ENCODE data around the gene FAM193B. TPM values are rescaled to one million over a fixed set of nuclear protein-coding genes. Genes with fewer than 3 reads are reported as not detected.
"Not testable (repeated sequence)": the region's sequence is repeated elsewhere in the genome, so short reads cannot be mapped to it uniquely, and the experiment has no call there.

FAM193B gene
- total RNA-seq, 1 donor from 2014 or later, result 43.8 TPM

DNA sequence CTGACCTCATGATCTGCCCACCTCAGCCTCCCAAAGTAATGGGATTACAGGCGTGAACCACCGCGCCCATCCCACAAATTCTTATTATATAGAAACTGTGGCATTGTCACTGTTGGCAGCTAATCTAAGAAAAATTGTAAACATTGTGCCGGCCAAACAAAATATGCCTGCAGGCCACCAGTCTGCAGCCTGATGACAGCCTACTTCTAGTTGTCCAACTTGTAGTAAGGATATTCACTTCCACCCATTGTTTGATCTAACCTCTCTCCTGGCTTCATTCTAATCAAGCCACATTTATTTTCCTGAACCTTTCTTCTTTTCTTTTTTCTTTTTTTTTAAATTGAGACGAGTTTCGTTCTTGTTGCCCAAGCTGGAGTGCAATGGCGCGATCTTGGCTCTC, 24.0 kb upstream of the FAM193B start:
- no peak for DNase-seq (ENCODE audit: low spot score)

DNA sequence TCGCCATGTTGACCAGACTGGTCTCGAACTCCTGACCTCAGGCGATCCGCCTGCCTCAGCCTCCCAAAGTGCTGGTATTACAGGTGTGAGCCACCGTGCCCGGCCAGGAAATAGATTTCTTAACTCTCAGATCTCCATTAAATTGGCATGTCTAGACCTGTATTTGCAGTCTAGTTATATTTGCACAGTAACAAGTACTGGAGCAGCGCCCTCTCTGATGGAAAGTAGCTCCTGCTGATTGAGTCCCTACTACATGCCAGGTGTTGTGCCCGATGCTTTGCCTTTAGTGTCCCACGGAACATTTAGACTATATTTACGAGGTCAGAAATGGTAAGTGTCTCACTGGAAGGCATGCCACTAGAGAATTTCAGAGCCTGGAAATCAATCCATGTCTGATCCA, 21.8 kb upstream of the FAM193B start:
- DNase-seq (ENCODE audit: low spot score), result no peak

DNA sequence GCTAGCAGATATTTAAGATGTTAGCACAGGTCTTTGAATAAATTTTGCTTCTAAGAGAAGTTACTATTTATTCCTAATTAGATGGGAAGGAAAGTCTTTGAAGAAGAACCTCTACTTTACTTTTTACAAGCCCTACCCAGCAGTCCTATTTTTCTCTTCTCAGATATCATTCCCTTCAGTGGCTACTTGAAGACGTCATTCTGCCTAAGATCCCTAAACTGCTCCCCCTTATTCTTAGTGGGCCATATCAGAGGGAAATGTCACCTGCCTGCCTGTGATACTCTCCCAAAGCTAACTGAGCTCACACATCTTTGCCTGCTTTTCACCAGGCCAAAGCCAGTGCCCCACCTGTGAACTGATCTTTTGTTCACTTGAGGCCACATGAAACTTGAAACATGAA, 21.1 kb upstream of the FAM193B start:
- no peak for DNase-seq (ENCODE audit: low spot score)

DNA sequence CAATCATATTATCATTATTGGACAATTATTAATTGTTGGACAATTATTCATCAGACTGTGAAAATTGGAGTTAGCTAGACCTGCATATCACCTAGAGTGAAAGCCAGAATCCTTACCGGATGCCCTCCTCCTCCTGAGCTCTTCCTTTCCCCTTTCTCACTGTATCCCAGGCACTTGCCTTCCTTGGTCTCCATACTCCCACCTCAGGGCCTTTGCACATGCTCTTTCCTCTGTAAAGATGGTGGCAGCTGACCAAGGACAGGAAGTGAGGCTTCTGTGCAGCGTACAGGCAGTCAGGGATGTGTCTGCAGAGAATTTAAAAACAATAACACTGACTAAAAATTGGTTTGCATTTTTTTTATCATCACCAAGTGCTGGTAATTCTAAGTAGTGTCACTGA, 15.5 kb upstream of the FAM193B start:
- DNase-seq (ENCODE audit: low spot score), result no peak

DNA sequence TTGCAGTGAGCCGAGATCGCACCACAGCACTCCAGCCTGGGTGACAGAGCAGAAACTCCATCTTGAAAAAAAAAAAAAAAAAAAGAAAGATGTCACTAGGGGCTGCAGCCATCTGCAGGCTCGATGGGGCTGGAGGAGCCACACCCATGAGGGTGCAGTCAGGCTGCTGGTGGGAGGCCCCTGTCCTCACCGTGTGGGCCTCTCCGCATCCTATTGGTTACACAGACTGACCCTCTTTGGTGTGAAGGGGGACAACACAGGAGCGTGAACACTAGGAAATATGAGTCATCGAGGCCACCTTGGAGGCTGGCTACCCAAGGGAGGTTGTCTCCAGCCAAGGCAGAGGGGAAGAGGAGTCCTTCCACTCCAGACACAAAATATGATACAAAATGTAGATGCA, 14.0 kb upstream of the FAM193B start:
- no peak for DNase-seq (ENCODE audit: low spot score)

DNA sequence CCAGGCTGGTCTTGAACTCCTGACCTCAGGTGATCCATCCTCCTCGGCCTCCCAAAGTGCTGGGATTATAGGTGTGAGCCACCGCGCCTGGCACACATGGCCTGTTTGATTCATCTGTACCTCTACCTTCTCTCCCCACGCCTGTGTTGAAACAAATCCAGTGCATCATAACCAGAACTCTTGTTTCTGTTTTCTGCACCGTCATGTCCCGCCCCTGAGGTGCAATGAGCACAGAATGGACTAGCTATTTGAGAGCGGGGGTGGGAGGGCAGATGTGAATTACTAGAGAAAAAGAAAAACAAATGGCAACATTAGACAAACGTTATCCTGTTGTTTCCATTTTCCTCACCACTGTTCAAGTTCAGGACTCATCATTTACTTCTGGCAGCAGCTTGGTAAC, 10.7 kb upstream of the FAM193B start:
- DNase-seq (ENCODE audit: low spot score), result no peak

DNA sequence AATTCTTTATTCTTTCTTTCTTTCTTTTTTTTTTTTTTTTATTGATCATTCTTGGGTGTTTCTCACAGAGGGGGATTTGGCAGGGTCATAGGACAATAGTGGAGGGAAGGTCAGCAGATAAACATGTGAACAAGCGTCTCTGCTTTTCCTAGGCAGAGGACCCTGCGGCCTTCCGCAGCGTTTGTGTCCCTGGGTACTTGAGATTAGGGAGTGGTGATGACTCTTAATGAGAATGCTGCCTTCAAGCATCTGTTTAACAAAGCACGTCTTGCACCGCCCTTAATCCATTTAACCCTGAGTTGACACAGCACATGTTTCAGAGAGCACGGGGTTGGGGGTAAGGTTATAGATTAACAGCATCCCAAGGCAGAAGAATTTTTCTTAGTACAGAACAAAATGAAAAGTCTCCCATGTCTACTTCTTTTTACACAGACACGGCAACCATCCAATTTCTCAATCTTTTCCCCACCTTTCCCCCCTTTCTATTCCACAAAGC, 5.1 kb upstream of the FAM193B start:
- DNase-seq (ENCODE audit: low spot score), result not testable (repeated sequence)

DNA sequence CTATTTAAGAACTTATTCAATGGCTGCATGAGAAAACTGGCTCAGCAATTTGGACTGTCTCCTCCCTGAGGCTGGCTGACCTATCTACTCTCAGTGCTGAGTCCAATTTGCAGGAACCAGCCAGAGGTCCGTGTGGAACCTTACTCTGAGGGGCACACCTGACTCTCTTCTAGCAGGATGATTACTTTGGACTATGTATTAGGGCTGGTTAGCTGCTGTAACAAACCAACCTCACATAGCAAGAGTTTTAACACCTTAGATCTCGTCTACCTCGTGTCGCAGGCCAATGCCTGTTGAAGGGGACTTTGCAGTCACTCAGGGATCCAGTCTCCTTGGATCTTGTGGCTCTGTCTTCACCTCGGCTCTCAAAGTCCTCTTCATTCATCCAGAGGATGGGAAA, 3.4 kb upstream of the FAM193B start:
- DNase-seq (ENCODE audit: low spot score), result no peak

DNA sequence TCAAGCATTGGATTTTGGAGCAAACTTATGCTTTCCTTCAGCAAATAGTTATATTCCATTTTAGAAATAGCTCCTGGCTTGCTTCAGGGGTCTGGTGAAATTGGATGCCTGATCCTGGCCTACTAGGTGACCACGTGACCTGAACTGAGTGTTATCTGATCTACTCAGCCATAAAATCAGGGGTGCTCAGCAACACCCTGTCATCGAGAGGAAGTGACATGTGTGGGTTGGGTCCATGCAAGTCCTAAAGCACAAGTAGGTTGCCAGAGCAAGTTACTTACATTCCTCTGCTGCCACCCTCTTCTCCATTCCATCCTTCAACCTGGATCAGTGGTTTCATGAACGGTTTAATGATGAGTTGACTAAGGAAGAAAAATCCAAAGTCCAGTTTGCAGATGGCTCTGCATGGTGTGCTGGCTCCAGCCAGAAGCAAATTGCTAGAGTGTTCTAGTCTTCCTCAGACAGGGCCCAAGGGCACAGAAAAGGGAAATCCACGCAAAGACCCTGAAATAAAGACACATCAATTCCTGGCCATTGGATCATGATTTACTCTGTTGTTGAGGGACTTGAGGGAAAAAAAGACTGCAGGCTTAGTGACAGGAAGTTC, 2.8 kb upstream of the FAM193B start:
- no peak for DNase-seq (ENCODE audit: low spot score)

- DNase-seq (ENCODE audit: low spot score), result no peak
Observed at GRCh38 chr5:177555665-177556064, 1.3 kb upstream of the FAM193B start.

DNA sequence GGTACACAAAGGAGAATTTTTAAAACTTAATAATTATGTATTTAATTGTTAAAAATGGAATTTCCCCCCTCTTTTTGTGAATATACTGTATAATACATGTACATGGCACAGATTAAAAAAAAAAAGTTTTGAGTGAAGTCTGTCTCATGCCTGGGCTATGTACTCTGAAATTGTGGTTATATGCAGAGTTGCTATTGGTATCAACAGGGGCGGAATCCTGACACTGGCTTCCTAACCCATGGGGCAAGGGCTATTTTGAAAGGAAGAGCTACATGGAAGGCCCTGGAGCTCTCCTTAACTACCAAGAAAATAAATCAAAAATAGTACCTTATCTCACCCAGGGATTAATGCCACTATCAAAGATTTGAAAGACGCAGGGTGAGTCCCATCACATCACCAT, 865 bp upstream of the FAM193B start:
- DNase-seq (ENCODE audit: low spot score), result no peak

- peak; percentile 38 for DNase-seq (ENCODE audit: low spot score)
Observed at GRCh38 chr5:177553671-177554429, 513 bp downstream of the FAM193B start.

DNA sequence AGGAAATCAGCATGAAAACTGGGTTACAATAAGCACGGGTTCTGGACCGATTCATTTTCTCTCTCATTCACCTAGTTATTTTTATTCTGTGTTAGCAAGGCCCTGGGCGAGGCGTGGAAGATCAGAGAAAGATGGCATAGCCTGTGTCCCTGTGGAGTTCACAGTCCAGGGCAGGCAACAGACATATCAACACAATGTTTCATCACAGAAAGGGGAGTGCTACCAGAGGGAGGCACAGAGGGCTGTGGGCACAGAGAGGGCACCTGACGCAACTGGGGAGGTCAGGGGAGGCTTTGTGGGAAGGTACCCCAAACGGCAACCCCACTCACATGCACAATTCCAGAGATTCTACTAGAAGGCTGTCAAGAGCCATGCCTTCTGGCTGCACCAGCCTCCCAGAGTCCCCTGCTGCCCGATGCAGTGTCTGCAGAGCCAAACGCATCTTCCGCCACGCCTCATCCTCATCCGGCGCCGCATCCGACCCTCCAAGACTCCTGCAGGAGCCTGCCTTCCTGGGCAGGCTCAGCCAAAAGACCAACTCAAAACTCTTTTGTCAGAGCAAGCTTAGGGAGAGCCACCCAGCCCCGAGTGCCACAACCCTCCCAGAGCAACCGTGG, 1.4 kb downstream of the FAM193B start:
- no peak for DNase-seq (ENCODE audit: low spot score)

DNA sequence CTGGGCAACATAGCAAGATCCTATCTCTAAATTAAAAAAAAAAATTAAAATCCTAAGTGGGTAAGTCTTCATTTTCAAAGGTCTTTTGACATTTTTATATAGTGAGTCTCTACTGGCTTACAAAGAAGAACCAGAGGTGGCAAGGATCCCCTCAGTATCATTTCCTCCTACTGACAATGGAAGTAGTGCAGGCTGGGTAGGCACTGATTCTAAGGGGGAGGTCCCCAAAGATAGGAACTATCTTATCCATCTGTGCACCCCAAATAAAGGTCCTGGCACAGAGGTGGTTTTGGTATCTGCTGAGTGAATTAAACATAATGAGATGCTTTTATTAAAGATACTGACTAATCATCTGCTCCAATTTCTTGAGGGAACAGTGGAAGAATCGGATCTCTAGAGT, 4.2 kb downstream of the FAM193B start:
- no peak for DNase-seq (ENCODE audit: low spot score)

GRCh38 chr5:177548495-177548894, 5.9 kb downstream of the FAM193B start:
- no peak for DNase-seq (ENCODE audit: low spot score)

DNA sequence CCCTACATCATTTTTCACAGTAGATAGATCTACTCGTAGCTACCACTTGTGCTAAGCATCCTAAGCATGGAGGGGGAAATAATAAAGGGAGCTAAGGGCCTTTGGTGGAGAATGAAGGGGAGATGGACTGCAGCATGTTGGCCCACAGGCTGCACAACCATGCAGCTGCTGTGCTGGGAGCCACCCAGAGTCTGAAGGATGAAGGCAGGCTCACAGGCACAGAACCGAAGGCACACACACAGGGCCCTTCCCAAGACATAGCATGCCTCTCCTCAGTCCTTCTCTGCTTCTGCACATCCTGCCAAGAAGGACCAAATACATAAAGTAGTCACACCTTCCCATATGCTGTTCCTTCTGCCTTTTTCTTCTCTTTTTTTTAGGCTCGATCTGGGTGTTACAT, 6.6 kb downstream of the FAM193B start:
- DNase-seq (ENCODE audit: low spot score), result no peak

DNA sequence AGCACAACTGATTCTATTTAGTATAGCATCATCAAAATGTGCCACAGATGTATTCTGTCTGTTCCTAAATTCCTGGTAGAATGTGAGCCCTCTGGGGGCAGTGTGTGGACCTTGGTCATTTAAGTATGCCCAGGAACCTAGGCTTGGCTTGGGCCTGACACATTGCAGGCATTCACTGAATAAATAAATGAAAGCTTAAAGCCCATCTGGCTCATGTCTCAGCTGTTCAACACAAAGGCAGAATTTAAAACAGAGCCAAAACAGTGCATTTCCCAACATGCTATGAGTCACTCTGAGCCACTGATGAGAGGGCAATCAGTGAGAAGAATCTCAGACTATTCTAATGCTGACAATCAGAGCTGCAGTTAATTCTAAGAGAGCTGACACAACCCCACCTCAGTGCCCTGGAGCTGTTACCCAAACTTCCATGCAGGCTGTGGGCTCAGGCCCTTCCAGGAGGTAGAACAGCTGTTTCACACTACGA, 8.1 kb downstream of the FAM193B start:
- peak; percentile 95 for DNase-seq (ENCODE audit: low spot score)

- DNase-seq (ENCODE audit: low spot score), result peak; percentile 43
Observed at GRCh38 chr5:177545487-177546257, 8.7 kb downstream of the FAM193B start.

DNA sequence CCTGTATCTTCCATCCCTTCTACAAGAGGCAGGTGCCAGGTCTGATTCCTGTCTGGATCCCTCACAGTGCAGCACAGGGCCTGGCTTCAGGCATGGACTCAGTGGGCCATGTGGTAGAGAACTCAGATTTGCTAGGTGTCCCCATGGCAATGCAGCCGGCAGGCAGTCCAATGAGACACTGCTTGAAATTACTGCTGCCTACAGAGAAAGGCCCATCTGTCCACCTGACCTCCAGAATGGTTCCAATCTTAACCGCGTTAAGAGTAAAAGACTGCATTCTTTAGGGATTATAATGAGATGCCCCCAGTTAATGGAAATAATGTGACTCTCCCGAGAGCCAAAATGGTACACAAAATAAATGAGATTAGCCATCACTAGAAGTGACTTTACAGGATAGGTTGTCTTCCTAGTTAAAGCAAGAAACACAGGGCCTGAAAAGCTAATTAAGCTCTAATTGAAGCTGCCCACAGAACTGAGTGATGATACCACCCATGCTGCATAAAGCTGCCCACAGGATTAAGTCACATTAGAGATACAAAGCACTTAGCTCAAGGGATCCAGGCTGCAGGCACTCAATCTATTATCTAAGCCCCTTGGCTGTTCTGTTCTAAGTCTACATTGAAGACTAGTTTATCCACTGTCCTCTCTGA, 11.4 kb downstream of the FAM193B start:
- no peak for DNase-seq (ENCODE audit: low spot score)

- DNase-seq (ENCODE audit: low spot score), result no peak
Observed at GRCh38 chr5:177540438-177540837, 13.9 kb downstream of the FAM193B start.

DNA sequence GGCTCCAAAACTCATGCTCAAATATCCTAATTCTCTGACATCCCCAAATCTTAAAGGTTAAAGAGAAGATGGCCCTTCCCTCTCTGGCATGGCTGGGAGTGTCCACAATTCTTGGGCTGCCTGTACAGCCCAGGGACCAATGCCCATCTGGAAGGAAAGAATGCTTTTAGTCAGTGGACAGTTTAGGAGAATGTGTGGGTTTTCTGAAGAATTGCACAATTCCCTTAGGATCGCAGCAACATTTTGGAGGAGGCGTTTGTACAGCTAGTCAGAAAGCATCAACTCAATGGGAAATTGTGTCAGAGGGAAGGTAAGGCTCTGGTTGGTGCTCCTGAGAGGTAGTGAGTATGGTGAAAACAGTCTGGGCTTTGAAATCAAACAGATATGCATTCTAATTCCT, 15.0 kb downstream of the FAM193B start:
- no peak for DNase-seq (ENCODE audit: low spot score)

Data from umbilical cord (tissue), 2 donors.